GM11168 (cell line): ENCODE measurements around the gene STEAP2.

Experiments used
- in situ Hi-C: fragments of 300-500 bp; cut with MboI; formaldehyde crosslinking; loops from one replicate; pipeline ENCODE4 v1.12.0; 2022; ENCODE audit warnings: low sequenced_read_pairs; ENCODE audit not compliant: unreplicated experiment

STEAP2 gene

DNA sequence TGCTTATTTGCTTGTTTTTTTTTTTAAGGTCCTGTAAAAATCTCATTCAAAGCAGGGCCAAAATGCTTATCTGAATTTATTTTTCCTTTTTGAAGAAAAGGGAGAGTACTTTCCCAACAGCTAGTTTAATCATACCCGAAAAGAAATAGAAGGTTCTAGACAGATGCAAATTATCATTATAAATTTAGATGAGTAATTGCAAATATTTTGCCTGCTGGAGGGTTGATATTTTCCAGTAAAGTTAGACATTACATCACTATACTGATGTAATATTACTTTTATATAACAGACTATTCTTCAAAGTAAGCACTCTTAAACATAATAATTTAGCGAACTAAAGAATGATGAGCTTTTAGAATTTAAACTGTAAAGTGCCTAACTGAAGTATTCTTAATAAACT is 19.3 kb downstream of the STEAP2 start:
- in situ Hi-C loops, result no loop called here

DNA sequence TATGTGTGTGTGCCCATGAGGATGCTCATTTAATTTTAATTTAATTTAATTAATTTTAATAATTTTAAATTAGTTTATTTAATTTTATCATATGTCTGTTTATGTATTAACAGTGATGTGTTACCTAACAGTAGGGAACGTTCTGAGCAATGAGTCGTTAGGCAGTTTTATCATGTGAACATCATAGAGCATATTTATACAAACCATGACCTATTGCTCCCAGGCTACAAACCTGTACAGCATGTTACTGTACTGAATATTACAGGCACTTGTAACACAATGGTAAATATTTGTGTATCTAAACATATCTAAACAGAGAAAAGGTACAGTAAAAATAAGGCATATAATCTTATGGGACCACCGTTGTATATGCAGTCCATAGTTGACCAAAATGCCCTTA is 19.8 kb downstream of the STEAP2 start:
- in situ Hi-C loops, result no loop called here

DNA sequence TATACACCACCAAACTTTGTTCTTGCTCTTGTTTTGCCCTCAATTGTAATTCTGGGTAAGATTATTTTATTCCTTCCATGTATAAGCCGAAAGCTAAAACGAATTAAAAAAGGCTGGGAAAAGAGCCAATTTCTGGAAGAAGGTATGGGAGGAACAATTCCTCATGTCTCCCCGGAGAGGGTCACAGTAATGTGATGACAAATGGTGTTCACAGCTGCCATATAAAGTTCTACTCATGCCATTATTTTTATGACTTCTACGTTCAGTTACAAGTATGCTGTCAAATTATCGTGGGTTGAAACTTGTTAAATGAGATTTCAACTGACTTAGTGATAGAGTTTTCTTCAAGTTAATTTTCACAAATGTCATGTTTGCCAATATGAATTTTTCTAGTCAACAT is 20.9 kb downstream of the STEAP2 start:
- in situ Hi-C loops, result no loop called here

DNA sequence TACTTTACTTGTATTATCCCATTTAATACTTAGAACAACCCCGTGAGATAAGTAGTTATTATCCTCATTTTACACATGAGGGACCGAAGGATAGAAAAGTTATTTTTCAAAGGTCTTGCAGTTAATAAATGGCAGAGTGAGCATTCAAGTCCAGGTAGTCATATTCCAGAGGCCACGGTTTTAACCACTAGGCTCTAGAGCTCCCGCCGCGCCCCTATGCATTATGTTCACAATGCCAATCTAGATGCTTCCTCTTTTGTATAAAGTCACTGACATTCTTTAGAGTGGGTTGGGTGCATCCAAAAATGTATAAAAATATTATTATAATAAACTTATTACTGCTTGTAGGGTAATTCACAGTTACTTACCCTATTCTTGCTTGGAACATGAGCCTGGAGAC is 22.0 kb downstream of the STEAP2 start:
- in situ Hi-C loops, result no loop called here

DNA sequence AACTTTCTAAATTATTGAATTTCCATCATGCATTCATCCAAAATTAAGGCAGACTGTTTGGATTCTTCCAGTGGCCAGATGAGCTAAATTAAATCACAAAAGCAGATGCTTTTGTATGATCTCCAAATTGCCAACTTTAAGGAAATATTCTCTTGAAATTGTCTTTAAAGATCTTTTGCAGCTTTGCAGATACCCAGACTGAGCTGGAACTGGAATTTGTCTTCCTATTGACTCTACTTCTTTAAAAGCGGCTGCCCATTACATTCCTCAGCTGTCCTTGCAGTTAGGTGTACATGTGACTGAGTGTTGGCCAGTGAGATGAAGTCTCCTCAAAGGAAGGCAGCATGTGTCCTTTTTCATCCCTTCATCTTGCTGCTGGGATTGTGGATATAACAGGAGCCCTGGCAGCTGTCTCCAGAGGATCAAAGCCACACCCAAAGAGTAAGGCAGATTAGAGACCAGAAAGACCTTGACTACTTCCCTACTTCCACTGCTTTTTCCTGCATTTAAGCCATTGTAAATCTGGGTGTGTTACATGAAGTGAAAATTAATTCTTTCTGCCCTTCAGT is 25.3 kb downstream of the STEAP2 start:
- in situ Hi-C loops, result no loop called here

DNA sequence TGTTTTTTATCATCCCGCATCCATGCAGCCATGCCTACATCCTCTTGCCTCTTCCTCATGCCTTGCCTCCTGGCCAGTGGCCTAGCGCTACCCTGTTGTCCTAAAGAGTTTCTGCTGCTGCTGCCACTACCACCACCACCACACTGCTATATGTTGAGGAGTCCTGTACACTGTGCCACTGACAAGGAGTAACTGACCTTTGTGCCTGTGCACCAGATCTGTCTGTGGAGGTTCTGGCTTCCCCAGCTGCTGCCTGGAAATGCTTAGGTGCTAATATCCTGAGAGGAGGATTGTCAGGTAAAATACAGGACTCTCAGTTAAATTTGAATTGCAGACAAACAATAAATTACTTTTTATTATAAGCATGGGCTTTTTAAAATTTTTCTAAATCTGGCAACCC is 26.5 kb downstream of the STEAP2 start:
- in situ Hi-C loops, result no loop called here

DNA sequence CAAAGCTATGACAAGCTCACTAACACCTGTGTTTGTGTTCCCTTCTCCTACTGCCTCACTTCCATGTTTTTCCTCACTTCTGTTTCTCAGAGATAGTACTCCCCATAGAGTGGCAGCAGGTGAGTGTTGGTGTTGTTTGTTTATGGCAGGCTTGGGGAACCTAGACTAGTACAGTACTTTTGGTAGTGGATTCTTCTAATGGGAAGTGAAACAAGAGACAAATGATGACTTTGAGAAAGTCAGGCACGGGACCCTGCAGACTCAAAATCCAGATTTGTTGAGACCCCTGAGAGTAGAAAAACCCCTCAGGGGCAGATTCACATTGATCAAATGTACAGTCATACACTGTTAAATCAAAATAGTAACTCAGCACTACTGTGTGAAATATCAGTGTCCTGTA is 27.0 kb downstream of the STEAP2 start:
- in situ Hi-C loops, result no loop called here

DNA sequence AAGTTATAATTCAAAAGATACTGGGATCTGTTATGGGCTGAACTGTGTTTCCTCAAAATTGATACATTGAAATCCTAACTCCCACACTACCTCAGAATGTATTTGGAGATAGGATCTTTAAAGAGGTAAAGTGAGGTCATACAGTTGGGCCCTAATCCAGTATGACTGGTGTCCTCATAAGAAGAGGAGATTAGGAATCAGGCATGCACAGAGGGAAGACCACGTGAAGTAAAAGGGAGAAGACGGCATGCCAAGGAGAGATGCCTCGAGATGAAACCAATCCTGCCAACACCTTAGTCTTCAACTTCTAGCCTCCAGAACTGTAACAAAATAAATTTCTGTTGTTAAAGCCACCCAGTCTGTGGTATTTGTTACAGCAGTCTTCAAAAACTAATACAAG is 27.5 kb downstream of the STEAP2 start:
- in situ Hi-C loops, result no loop called here

DNA sequence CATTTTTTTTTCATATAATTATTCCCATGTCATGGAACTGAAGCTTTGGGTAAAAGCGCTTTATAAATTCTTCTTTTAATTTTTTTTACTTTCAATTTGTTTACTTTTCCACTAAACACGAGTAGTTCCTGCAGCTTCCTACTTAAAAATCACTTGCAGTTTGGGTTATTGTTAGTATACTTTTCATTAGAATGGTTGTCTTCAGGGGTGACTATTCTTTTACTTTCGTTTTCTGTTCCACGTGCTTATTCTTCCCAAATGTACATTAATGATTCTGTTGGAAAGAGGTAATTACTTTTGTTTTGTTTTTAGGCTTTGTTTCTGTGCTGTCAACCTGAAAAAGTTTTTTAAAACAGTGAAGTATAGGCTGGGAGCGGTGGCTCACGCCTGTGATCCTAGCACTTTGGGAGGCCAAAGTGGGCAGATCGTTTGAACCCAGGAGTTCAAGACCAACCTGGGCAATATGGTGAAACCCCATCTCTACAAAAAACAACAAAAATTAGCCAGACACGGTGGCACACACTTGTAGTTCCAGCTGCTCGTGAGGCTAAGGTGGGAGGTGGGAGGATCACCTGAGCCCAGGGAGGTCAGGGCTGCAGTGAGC is 28.2 kb downstream of the STEAP2 start:
- in situ Hi-C loops, result no loop called here

DNA sequence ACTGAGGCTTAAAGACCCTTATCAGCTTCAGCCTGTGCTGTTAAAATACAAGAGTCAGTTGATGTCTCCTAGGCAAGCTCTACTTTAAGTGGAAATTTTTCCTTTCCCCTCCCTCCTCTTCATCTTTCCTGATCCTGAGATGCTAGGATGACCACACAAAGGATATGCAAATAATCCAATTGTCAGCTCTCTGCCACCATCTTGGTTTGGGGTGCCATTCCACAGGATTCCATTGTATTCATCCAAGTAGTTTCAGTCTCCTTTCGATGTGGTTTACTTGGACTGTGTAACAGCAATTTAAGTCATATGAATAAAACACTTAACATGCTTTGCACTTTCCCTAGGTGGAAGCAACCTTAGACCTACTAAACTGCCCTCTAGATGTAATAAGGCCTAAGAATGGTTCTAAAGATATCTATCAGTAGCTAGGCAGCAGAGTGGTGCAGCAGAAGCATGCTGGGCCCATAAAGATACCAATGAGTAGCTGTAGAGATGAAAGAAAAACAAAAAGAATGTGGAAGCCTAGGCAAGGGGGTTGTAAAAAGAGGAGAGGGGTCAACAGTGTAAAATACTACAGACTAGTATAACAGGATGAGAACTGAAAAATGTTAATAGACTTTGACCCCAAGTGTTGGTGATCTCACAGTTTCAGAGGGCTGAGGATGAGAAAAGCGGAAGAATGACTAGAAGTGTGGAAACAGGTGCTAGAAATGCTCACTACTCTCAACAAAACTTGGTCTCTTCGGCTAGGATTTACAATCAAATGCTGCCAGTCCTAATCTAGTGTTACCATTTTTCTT is 31.0 kb downstream of the STEAP2 start:
- in situ Hi-C loops, result no loop called here

DNA sequence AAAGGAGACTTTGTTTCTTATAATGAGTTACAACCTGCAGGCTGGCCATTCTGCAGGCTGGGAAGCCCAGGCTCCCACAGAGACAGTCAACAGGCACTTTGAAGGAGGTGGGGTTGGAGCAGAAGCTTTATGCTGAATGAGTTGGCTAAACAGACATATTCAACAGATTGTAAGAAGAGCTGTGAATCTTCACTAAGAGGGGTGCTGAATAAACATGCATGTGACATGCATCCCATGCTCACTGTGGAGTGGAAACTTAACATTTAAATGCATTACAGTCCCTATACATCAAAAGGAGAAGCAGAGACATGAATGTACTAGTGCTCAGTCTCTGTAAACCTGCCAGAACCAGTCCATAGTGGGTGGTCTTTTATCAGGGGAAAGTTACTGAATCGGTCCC is 32.0 kb downstream of the STEAP2 start:
- in situ Hi-C loops, result no loop called here

DNA sequence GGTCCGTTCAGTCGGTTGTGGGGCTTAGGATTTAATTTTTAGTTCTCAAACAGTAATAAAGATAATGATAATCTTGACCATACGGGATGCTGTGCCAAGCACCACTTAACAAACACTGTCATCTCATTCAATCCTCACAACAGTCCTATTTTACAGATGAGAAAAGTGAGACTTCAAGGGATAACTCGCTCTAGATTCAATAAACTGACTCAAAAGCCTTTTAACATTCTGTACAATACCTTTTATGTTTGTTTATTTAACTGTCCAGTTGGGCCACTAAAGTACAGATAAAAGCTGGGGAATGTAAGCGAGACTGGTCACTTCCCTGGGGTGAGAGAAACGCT is 33.0 kb downstream of the STEAP2 start:
- in situ Hi-C loops, result no loop called here

DNA sequence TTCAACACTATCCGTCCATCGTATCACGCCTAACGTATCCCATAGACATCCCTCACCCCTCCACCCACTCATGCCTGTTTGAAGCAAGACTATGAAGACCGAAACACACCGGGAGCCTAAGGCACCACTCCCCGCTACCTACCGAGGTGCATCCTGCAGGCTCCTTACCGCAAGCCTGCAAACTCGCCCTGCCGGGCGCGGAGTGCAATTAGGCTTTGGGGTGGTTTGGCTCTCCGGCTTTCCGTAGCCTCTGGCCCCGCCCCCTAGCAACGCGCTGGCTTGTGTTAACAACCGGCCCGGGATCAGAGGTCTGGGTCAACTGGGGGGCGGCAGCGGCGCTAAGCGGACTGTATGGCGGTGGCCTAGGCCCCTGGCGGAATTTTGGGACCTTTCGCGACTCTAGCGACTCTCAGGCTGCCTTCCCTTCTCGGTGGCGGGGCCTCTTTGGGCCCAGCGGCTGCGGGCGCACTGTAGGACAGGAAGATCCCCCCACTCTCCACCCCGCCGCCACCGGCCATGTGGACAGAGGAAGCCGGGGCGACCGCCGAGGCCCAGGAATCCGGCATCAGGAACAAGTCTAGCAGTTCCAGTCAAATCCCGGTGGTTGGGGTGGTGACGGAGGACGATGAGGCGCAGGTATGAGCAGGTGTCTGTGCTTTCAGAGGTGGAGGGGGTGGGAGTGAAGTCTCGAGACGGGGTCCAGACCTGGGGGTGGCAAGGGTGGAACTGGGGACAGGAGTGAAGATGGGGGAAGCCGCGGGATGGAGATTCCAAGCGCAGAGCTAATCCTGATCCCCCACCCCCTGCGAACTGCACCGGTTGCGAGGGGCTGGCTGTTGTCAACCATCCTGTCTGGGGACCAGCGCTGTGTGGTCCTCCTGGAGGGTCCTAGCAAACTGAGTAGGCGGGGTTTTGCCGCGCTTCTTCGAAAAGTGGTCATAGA is 33.6 kb downstream of the STEAP2 start, which contains the start of gene CFAP69:
Gene CFAP69 (plus strand): TSS at position 266 of the 943 bp plus-strand sequence. CDS start 251 bp downstream, at position 517.
- in situ Hi-C loops, result no loop called here

DNA sequence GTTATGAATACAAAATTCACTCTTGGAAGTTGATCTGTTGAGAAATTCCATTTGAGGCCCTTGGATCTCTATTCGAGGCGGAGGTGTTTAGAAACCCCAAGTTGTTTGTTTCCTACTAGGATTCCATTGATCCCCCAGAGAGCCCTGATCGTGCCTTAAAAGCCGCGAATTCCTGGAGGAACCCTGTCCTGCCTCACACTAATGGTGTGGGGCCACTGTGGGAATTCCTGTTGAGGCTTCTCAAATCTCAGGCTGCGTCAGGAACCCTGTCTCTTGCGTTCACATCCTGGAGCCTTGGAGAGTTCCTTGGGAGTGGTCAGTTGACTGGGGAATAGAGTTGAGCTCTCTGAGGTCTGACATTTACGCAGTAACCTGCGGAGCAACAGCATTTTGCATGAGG is 34.6 kb downstream of the STEAP2 start:
- in situ Hi-C loops, result no loop called here

DNA sequence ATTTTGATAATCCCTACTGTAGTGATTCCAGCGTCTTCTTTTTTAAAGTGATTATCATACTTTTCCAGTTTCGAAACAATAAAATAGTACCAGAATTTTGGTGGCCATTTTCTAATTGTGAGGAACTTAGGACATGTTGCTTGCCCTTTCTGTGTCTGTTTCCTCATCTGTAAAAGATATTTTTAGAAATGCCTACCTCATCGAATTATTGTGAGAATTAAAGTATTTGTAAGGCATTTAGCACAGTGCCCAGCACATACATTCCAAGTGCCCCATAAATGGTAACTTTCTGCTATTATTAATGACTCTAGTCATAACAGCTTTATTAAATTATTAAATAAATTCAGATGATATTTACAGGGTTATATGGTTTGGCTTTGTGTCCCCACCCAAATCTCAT is 37.2 kb downstream of the STEAP2 start:
- in situ Hi-C loops, result no loop called here

DNA sequence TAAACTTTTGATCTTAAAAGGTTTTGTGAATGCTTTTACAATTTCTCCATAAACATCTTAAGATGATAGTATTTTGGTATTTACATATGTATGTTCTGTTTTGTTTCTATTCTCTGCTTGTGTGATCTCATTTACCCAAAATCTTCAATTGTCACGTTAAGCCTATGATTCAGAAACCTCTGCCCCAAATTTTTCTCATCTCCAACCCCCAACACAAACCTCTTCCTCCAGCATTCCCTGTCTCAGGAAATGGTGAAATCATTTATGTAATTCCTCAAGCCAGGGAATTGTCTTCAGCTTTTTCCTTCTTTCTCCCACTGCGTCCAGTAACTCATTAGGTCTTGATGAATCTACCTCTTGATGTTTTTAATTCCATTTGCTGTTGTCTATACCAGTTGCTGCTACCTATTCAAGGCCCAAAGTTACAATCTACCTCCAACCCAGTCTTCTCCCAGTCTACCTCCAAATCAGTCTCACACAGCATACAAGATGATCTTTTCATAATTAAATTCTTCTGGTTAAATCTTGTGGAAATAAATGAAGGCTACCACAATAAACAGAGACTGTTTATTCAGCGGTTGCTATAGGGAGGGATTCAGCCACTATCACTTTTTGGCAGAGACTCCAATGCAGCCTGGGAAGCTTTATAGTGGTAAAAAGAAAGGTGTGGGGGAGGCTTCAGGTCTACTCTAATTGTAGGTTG is 39.2 kb downstream of the STEAP2 start:
- in situ Hi-C loops, result loop anchor here (25.0 kb wide), 1 partner anchor 88 kb away; the partner anchor contains the start of gene STEAP1

DNA sequence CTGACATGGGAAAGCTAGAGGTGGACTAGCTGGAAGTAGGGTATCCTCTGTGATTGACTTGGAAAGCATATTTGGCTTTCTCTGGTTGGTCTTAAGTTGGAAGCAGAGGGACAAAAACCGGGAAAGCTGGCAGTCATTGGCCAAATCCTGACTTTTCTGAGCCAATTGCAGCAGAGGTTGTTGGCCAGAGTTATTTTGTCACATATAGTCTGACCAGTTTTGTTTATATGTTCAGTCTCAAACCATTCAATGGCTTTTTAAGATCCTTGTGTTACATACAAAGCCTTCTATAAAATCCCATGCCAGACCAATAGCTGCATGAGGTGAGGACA is 39.7 kb downstream of the STEAP2 start:
- in situ Hi-C loops, result loop anchor here (25.0 kb wide), 1 partner anchor 89 kb away; the partner anchor contains the start of gene STEAP1

DNA sequence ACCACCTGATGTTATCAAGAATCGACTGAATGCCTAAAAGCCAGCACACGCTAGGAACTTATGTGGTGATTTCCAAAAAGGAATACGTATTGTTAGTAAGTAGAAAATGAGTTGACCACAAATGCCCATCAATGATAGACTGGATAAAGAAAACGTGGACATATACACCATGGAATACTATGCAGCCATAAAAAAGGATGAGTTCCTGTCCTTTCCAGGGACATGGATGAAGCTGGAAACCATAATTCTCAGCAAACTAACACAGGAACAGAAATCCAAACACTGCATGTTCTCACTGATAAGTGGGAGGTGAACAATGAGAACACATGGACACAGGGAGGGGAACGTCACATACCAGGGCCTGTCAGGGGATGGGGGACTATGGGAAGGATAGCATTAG is 44.5 kb downstream of the STEAP2 start:
- in situ Hi-C loops, result loop anchor here (25.0 kb wide), 1 partner anchor 94 kb away; the partner anchor contains the start of gene STEAP1

DNA sequence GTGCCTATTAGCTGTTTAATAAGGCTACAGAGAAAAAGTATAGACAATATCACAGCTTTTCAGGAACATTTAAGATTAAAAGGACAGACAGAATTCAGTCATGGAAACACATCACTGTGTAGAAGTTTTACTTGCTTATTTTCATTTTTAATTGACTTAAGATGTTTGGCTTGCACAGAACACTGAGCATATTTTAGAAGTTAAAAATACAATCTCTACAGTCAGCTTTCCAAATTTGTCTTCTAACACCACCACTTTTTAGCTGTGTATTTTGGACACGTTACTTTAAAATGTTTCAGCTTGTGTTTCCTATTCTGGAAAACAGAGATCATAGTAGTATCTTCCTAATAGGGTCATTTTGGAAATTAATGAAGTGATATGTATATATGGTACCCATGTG is 45.2 kb downstream of the STEAP2 start:
- in situ Hi-C loops, result loop anchor here (25.0 kb wide), 1 partner anchor 94 kb away; the partner anchor contains the start of gene STEAP1

DNA sequence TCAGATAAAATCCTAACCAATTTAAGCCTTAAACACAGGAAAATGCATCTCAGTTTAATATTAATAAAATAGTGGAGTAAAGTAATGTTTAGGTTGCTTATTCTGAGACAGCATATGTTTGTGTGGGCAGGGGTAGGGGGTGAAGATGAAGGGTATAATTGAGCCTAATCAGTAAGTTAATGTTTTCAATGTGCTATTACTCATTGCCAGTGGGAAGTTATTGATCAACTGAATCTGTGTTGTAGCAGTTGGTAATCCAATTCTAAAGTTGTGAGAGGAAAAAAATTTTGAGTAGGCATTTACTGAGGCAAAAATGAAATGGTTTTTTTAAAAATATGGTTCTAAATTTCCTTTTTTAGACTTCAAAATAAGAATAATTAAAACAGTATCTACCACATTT is 49.9 kb downstream of the STEAP2 start:
- in situ Hi-C loops, result loop anchor here (25.0 kb wide), 1 partner anchor 99 kb away; the partner anchor contains the start of gene STEAP1
